Omental fat pad (tissue), 4 donors: ENCODE data around the gene SLC16A4. TPM values are rescaled to one million over a fixed set of nuclear protein-coding genes. Genes with fewer than 3 reads are reported as not detected.
A peak's percentile ranks its signal among the peaks of the same experiment; 100 is the strongest.

Source experiments
- ATAC-seq: fragments of 150-250 bp; one replicate; pipeline ENCODE4 v1.9.1; 2016; ENCODE audit warnings: mild to moderate bottlenecking, moderate library complexity; ENCODE audit not compliant: low FRiP score
- DNase-seq: peaks from one replicate; pipeline ENCODE4 v3.0.0-alpha.2; 2019; ENCODE audit warnings: low spot score
- CTCF ChIP-seq, 3 donors: fragments of 450-650 bp; IDR thresholded peaks; one replicate each; pipeline ENCODE4 v1.5.1; 2016 to 2017; ENCODE audit warnings: antibody characterized with exemption in 3 of 3, mild to moderate bottlenecking in 3 of 3, moderate library complexity in 2 of 3
- total RNA-seq, 4 donors: library from RNA; depleted of rRNA; stranded (reverse); fragments of >200 nt; gene quantifications; one replicate each; pipeline ENCODE4 v1.1.0, GENCODE V29; 2016

Gene SLC16A4
- total RNA-seq, 4 donors from 2014 or later = 9.1 to 19.8 (median 9.7) TPM

GRCh38 chr1:110430901-110431300 is 40.1 kb upstream of the SLC16A4 start:
- ATAC-seq (no peak), DNase-seq (no peak)
- no peak for TF ChIP-seq CTCF (IDR thresholded peaks at IDR 0.05)

- no peak for TF ChIP-seq CTCF (IDR thresholded peaks at IDR 0.05)
- no peak for ATAC-seq
- DNase-seq = no peak
Measured at GRCh38 chr1:110430366-110430765, 39.5 kb upstream of the SLC16A4 start.

GRCh38 chr1:110428946-110429345 is 38.1 kb upstream of the SLC16A4 start:
- TF ChIP-seq CTCF (IDR thresholded peaks at IDR 0.05) = no peak
- ATAC-seq (no peak), DNase-seq (no peak)

- DNase-seq (no peak), ATAC-seq (no peak)
- no peak for TF ChIP-seq CTCF (IDR thresholded peaks at IDR 0.05)
Measured at GRCh38 chr1:110426854-110427253, 36.0 kb upstream of the SLC16A4 start.

- no peak for TF ChIP-seq CTCF (IDR thresholded peaks at IDR 0.05)
- no peak for ATAC-seq
- no peak for DNase-seq
Measured at GRCh38 chr1:110425612-110426152, 34.9 kb upstream of the SLC16A4 start.

GRCh38 chr1:110424699-110425611 is 34.1 kb upstream of the SLC16A4 start:
- no peak for TF ChIP-seq CTCF (IDR thresholded peaks at IDR 0.05)
- DNase-seq = no peak
- peak; percentile 55 for ATAC-seq
